Left lung (tissue), 10 donors: Measurements from ENCODE around the gene IFIH1. TPM values are rescaled to one million over a fixed set of nuclear protein-coding genes. Genes with fewer than 3 reads are reported as not detected.
A peak's percentile ranks its signal among the peaks of the same experiment; 100 is the strongest.

Experiments
- ATAC-seq: fragments of 200-7000 bp; cut with Tn5 transposase; one replicate; pipeline ENCODE4 v1.9.1; 2020; ENCODE audit warnings: moderate library complexity
- DNase-seq, 4 donors: peaks; one replicate each; pipeline ENCODE4 v3.0.0-alpha.2; 2013 to 2020
- H3K27ac ChIP-seq, 2 donors: fragments of 200-600 bp; sonication (generic) in 1 of 2; one replicate each; pipeline versions ENCODE4 v1.5.0 to v1.8.0; 2020 to 2021
- H3K27me3 ChIP-seq, 2 donors: fragments of 200-600 bp; sonication (generic) in 1 of 2; one replicate each; pipeline versions ENCODE4 v1.5.0 to v1.8.0; 2020 to 2021
- H3K36me3 ChIP-seq, 2 donors: fragments of 200-600 bp; sonication (generic) in 1 of 2; one replicate each; pipeline versions ENCODE4 v1.5.0 to v1.8.0; 2020 to 2021
- H3K4me1 ChIP-seq, 2 donors: fragments of 200-600 bp; one replicate each; pipeline ENCODE4 v1.8.0; 2021
- H3K4me3 ChIP-seq, 2 donors: fragments of 200-600 bp; sonication (generic) in 1 of 2; one replicate each; pipeline versions ENCODE4 v1.5.0 to v1.8.0; 2020 to 2021; ENCODE audit warnings: mild to moderate bottlenecking in 1 of 2
- H3K9me3 ChIP-seq, 2 donors: fragments of 200-600 bp; sonication (generic) in 1 of 2; one replicate each; pipeline versions ENCODE4 v1.5.0 to v1.8.0; 2020 to 2021
- CTCF ChIP-seq, 2 donors: fragments of 200-600 bp; sonication (generic) in 1 of 2; IDR thresholded peaks; one replicate each; pipeline versions ENCODE4 v1.5.0 to v1.8.0; 2021; ENCODE audit warnings: antibody characterized with exemption in 2 of 2
- intact Hi-C, 2 donors: fragments of 100-400 bp; cut with DNase I; formaldehyde crosslinking; loops; one replicate each; pipeline versions ENCODE4 v1.11.2 to v1.14.2; 2022
- polyA plus RNA-seq, 6 donors: library from polyadenylated mRNA; unstranded; fragments of 120-200 nt; gene quantifications; one replicate each; pipeline ENCODE4 v1.2.1, GENCODE V29; 2013; ENCODE audit not compliant: insufficient read length in 6 of 6
- total RNA-seq, 2 donors: library from RNA; stranded (reverse); fragmentation: NEBNext Ultra II Directional; extraction: Animal tissue kit (Norgen Biotek cat#: 25700); gene quantifications; one replicate each; pipeline ENCODE4 v1.2.1, GENCODE V29; 2021
- donor health status: DM: no; HTN: yes; CAD: no.
- donor health status: DM: no; HTN: no; CAD: no.

The IFIH1 gene
- total and polyA plus RNA-seq, 8 donors = 11.6 to 33.5 (median 12.8) TPM

GRCh38 chr2:162343492-162343823 lies 25.0 kb upstream of the IFIH1 start:
- peak overlapping the region; percentile 72 to 80 for H3K4me3 ChIP-seq
- intact Hi-C loops = no loop called here
- no peak for TF ChIP-seq CTCF (IDR thresholded peaks at IDR 0.05)
- no peaks in the 10 kb centered on the region for H3K9me3 ChIP-seq
- DNase-seq (no peak), ATAC-seq (no peak)
- H3K4me1 ChIP-seq = peaks cover 0 to 48% of the 10 kb centered on the region in 2 donors
- H3K27ac ChIP-seq = peak overlapping the region in 1 of 2 donors; percentile 97
- H3K27me3 ChIP-seq = no peaks in the 10 kb centered on the region
- H3K36me3 ChIP-seq = peaks cover 0 to 4% of the 10 kb centered on the region in 2 donors

DNA sequence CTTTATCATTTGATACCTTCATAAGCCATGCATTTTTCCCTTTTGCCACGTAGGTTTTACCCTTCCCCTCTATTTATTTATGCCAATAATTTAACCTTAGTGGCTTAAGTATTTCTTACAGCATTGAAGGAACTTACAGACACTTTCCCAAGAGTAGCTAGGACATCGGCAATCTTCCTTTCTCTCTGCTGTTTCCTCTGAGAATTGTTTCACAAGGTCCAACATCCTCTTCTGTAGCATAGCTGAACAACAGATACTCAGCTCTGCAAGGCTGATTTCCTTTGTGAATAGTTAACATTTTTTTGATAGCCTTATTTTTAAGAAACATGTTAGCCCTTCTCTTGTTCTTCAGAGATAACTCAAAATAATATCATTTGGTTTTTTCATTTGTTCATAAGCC lies 24.4 kb upstream of the IFIH1 start:
- TF ChIP-seq CTCF (IDR thresholded peaks at IDR 0.05) = no peak
- peaks cover 0 to 44% of the 10 kb centered on the region in 2 donors for H3K4me1 ChIP-seq
- intact Hi-C loops = no loop called here
- no peaks in the 10 kb centered on the region for H3K9me3 ChIP-seq
- H3K27me3 ChIP-seq = no peaks in the 10 kb centered on the region
- H3K4me3 ChIP-seq = peak overlapping the region in 1 of 2 donors; percentile 72
- peaks cover 0 to 1% of the 10 kb centered on the region in 2 donors for H3K36me3 ChIP-seq
- H3K27ac ChIP-seq = peak overlapping the region in 1 of 2 donors; percentile 97
- DNase-seq (no peak), ATAC-seq (no peak)

- H3K4me1 ChIP-seq = peaks cover 0 to 47% of the 10 kb centered on the region in 2 donors
- TF ChIP-seq CTCF (IDR thresholded peaks at IDR 0.05) = no peak
- H3K36me3 ChIP-seq = no peaks in the 10 kb centered on the region
- no peak for DNase-seq
- ATAC-seq = no peak
- no peaks in the 10 kb centered on the region for H3K27me3 ChIP-seq
- peak overlapping the region in 1 of 2 donors; percentile 72 for H3K4me3 ChIP-seq
- intact Hi-C loops = no loop called here
- no peaks in the 10 kb centered on the region for H3K9me3 ChIP-seq
- H3K27ac ChIP-seq = peak overlapping the region in 1 of 2 donors; percentile 97
These were observed 23.8 kb upstream of the IFIH1 start for GRCh38 chr2:162342321-162342720.

DNA sequence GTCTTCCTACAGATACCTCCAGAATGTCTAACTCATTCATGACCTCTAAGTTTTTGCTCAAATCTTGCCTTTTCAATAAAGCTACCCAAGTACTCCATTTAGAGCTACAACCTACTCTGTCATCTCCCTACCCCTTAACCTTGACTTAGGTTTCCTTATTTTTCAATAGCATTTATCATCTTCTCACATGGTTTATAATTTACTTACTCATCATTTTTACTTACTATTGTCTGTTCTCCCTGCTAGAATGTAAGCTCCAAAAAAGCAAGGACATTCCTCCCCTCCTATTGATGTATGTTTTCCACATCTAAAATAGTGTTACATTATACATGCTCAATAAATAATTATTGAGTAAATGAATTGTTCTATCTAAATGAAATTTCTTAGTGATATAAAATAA lies 22.3 kb upstream of the IFIH1 start:
- H3K4me1 ChIP-seq = peaks cover 0 to 34% of the 10 kb centered on the region in 2 donors
- H3K4me3 ChIP-seq = no peak overlapping the region
- ATAC-seq (no peak), DNase-seq (no peak)
- H3K27ac ChIP-seq = peak overlapping the region in 1 of 2 donors; percentile 35
- H3K27me3 ChIP-seq = no peaks in the 10 kb centered on the region
- no peaks in the 10 kb centered on the region for H3K36me3 ChIP-seq
- H3K9me3 ChIP-seq = no peaks in the 10 kb centered on the region
- TF ChIP-seq CTCF (IDR thresholded peaks at IDR 0.05) = no peak
- intact Hi-C loops = no loop called here

DNA sequence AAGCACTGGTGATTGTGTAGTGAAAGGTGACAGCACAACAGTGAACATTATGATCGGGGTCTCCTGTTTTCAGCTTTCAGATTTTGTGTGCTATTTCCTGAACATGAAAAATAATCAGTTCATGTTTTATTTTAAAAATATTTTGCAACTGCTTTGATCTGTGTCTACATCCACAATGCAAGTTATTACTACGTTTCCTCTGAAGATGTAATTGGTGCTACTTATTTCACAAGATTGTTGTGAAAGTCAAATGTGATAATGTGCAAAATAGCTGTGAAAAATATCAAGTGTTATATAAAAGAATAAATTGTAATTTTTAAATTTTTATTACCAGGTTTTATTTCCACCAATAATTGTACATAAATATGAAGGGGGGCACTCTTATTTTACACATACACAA lies 19.4 kb upstream of the IFIH1 start:
- peak overlapping the region in 1 of 2 donors; percentile 43 for H3K27ac ChIP-seq
- H3K36me3 ChIP-seq = no peaks in the 10 kb centered on the region
- peaks cover 0 to 29% of the 10 kb centered on the region in 2 donors for H3K4me1 ChIP-seq
- H3K27me3 ChIP-seq = no peaks in the 10 kb centered on the region
- no peaks in the 10 kb centered on the region for H3K9me3 ChIP-seq
- DNase-seq (no peak), ATAC-seq (no peak)
- no peak for TF ChIP-seq CTCF (IDR thresholded peaks at IDR 0.05)
- intact Hi-C loops = no loop called here
- H3K4me3 ChIP-seq = no peak overlapping the region
